NCI-H2227 treated with DMSO at 0.1 percent for 48 hours (cell line): ENCODE data around the gene LMO1.

ENCODE experiments used
- DNase-seq: peaks from one replicate; lab custom pipeline; 2025; lab: John Stamatoyannopoulos, UW

Gene LMO1

GRCh38 chr11:8242499-8243280, 21.0 kb downstream of the LMO1 start:
- DNase-seq, result no peak

DNA sequence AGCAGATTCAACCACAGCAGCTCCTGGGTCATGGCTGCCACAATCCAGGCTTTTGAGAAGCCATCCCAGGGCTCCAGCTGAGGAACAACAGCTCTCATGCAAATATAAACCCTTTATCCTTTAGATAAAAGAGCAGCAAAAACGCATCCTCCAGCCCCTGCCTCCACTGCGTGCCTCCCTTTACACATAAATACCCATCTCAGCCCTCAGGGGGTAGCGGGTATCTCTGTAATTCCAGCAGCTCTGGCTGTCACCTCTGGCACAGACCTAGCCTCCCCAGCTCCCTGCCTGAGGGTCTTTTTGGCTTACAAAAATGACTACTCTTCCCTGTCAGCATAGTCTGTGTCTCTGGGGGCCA, 21.6 kb downstream of the LMO1 start:
- DNase-seq, result no peak

DNA sequence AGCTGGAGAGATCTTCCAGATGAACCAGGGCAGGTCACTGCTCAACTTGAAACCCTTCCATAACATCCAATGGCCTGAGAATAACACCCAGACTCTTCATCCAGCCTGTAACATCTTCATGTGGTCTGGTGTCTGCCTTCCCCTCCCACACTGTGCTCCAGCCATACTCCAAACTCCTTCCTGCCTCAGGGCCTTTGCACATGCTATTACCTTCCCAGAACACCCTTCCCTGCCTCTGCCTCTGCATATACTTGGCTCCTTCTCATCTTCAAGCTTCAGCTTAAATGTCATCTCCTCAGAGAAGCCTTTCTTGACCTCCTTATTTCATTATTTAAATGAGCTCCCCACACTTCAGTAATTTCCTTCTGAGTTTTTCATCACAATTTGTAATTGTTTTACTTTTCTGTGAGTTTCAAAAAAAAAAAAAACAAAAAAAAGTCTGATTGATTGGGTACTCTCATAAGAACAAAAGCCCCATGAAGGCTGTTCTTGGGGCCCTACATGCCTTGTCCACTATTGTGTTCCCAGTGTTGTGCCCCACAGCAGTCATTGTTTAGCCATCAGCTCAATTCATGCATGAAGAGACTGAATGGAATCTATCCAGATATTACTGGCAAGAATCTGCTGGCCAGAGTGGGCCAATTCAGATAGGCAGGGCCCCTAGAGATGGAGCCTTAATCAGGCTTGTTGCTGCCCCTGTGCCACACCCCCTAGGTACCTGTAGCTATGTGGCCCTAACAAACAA, 22.1 kb downstream of the LMO1 start:
- no peak for DNase-seq

DNA sequence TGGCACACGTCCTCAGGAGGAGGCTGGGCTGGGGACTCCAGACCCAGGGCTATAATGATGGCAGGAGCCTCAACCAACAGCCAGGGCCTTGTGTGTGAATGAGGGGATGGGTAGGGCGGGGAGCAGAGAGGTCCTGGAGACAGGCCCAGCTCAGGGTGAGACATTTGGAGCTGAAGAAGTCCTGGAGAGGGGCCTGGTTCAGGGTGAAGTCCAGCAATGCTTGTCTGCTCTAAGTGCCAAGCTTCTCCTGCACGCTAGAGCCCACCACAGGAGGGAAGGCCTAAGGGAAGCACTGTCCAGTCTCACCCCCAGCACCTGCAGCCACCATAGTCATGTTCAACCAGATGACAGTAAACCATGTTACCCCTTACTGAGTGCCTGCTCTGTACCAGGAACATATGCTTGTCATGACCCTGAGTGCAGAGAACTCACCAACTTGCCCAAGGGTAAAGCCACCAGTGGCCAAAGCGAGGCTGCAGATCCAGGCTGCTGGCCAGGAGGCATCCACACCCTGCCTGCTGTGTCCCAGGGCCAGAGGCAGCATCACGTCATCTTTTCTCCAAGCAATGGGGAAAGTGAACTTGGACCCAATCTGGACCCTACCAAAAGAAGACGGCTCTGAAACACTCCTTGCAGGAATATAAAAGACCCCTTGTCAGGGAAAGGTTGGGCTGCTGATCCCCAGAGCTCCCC, 24.0 kb downstream of the LMO1 start:
- DNase-seq, result no peak

DNA sequence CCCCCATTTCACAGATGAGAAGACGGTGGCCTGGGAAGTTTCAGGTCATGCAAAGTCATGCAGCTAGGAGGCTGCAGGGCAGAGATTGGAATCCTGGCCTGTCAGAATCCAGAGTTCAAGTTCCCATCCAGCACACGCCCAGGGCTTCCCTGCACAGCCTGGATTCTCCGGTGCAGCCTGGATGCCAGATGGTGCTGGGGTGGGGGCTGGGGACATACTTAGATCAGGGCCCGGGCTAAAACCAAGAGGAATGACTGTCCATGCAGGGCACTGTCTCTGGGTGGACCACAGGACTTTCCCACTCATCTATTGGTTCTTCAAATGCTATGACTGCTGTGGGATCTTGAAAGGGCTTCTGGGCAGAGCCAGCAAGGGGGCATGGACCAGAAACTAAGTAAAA, 24.6 kb downstream of the LMO1 start:
- no peak for DNase-seq

- no peak for DNase-seq
These were observed 26.2 kb downstream of the LMO1 start for GRCh38 chr11:8237453-8237852.

- no peak for DNase-seq
These were observed 27.8 kb downstream of the LMO1 start for GRCh38 chr11:8235925-8236324.

DNA sequence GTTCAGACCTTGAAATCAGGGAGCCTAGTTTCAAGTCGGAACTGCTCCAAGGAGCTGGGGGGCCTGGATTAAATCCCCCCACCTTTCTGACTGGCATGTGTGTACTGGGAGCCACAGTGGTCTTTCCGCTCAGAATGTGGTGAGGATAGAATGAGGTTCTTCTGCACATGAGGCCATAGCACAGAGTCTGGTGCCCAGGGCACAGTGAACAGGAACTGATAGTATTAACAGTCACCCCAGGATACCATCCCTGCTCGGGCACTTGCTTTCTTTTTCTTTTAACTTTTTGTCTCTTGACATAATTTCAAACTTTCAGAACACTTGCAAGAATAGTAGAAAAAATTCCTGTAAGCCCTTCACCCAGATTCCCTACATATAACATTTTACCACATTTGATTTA, 28.8 kb downstream of the LMO1 start:
- no peak for DNase-seq

GRCh38 chr11:8234425-8234821, 29.3 kb downstream of the LMO1 start:
- DNase-seq, result no peak

DNA sequence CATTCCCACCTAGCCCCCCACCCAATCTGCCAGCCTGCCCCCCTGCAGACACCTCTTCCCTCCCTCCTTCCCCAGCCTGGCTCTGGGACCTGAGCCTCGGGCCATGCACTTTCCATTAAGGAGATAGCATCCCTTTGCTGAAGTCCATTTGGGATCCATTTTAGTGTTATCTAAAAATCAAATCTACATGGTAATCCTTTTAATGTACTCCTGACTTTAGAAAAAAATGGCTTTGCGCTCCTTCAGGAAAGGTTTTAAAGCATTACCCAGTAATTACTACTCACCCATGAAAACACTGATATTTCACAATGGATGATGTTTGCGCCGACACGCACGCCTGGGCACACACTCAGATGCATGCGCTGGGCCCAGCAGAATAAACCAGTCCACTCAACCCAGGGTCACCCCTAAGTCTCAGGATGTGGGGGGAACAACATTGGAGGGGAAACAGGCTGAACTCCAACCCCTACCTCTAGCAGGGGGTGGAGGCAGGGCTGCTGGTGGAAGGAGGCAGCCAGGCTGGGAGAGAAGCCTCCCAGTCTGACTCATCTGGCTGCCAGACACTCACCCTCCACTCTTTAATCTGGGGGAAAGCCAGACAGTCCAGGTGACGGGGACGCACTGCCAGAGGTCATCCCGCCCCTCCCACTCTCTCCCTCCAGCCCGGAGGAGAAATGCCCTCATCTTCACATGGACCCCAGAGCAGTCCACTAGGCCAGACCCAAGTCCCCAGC, 29.8 kb downstream of the LMO1 start:
- DNase-seq, result peak; percentile 32

DNA sequence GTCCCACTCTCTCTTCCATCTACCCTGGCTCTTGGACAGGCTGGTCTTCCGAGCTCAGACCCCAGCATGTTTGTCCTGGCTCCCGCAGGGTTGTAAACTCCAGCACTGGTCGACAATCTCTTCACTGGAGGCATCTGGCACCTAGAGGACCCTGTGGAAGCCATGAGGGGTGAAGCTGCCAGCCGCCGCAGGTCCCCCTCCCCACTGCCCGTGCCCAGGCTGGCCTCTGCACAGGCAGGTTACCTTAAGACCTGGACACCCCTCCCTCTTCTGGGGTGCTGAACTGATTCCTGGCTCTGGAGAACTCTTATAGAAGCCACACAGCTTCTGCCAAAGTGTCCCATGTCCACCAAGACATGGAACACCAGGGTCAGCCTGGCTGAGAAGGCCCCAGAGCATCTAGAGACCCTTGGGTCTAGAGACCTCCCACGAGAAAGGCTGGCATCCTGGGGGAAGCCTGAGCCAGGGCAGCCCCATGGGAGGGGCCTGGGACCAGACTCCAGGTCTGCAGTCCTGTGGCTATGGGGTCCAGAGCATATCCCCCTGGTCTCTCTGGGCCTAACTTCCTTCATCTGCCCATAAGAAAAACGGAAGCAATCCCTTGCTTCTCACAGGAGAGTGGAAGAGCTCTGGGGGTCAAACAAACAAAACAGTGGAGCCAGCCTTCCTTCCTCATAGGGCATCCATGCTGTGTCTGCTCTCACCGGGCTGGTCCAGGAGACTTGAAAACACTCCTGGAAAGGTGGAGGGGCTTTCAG, 30.6 kb downstream of the LMO1 start:
- no peak for DNase-seq

DNA sequence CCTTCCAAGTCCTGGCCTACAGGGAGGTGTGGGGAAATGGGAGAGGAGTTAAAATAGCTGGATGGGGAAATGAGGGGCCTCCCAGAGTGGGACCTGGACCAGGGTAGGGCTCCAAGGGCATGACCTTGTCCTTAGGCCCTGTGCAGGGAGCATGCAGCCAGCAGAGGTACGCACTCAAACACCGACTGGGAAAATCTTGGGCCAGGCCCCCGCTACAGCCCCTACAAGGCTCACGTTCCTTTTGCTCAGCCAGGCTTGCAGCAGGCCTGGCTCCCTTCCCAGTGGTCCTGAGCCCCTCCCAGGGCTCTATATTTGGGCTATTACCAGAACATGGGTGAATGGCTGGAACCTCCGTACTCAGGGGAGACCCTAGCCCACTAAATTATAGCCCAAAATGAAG, 31.3 kb downstream of the LMO1 start:
- DNase-seq, result no peak

DNA sequence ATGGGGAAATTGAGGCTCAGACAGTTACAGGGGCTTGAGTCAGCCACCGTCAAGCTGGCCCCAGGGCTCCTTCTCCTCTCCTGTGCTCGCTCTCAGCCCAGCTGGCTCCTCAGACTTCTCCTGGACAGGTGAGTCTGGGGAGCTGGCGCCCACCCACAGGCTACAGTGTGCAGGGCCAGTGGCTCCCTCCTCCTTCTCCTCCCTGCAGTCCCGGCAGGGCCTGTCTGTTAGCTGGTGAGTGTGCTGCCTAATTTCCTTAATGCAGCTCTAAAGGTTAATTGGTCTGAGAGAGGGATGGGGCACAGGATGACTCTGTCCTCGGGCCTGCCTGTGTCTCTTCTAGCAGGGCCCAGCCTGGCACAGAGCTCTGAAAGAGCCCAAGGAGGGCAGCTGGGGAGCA, 31.7 kb downstream of the LMO1 start:
- DNase-seq, result no peak

DNA sequence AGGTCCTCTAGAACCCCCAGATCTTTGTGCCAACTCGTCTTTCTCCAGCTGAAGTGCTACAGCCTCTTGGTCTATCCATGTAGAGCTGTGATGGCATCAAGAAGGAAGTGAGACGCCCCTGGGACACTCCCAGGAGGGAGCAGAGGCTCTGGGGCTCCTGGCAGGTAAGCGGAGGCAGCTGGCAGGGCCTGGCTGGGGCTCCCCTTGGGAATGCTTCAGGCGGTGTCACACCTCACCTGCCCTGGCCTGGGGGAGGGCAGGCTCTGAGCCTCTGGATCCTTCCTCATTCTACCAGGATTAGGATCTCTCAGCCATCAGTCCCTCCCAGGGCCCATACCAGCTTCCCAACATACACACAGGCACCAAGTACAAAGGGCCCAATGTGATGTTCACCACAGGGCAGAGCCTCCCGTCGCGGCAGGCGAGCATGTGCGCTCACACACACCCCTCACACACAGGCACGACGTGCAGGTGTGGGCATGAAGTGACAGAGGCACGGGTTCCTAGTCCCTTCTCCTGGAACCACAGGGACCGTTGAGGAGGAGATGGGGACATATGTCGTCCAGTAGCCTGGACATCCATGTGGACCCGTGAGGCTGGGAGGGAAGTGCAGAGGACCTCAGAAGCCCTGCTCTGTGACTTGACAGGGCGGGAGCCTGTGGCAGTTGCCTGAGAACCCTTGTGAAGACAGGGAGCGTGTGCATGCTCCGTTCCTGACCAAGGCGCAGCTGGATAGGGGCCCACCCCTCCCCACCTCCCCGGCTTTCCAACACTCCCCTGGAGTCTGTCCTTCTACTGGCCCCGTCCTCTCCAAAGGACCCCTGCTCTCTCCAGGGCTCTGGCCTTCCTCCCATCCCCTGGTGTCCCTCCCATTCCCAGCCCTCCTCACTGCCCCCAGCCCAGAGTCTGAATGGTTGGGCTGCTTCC, 32.5 kb downstream of the LMO1 start:
- DNase-seq, result no peak

- no peak for DNase-seq
These were observed 33.4 kb downstream of the LMO1 start for GRCh38 chr11:8230178-8230859.

GRCh38 chr11:8229299-8230177, 34.1 kb downstream of the LMO1 start:
- no peak for DNase-seq

- DNase-seq, result no peak
These were observed 35.4 kb downstream of the LMO1 start for GRCh38 chr11:8228231-8228630.

- DNase-seq, result no peak
These were observed 36.2 kb downstream of the LMO1 start for GRCh38 chr11:8227156-8228152.
